Hepatocyte (in vitro differentiated cells): ENCODE measurements around the gene SRC. TPM values are rescaled to one million over a fixed set of nuclear protein-coding genes. Genes with fewer than 3 reads are reported as not detected.
A peak's percentile ranks its signal among the peaks of the same experiment; 100 is the strongest.

ENCODE experiments used
- DNase-seq: peaks from one replicate; pipeline ENCODE4 v3.0.0-alpha.2; 2016; ENCODE audit warnings: low spot score
- H2AFZ ChIP-seq: fragments of 200-600 bp; sonication (generic); 2 replicates; pipeline ENCODE4 v1.6.0; 2016; ENCODE audit warnings: antibody characterized with exemption, mild to moderate bottlenecking
- H3K27ac ChIP-seq: fragments of 200-600 bp; sonication (generic); 2 replicates; pipeline ENCODE4 v1.5.1; 2016; ENCODE audit warnings: mild to moderate bottlenecking
- H3K27me3 ChIP-seq: fragments of 200-600 bp; sonication (generic); 2 replicates; pipeline ENCODE4 v1.6.1; 2016
- H3K36me3 ChIP-seq: fragments of 200-600 bp; sonication (generic); replicated peaks from 2 replicates; pipeline ENCODE4 v1.5.1; 2016; ENCODE audit warnings: low read depth; ENCODE audit not compliant: insufficient read depth
- H3K4me1 ChIP-seq: fragments of 200-600 bp; sonication (generic); 2 replicates; pipeline ENCODE4 v1.5.1; 2016; ENCODE audit warnings: mild to moderate bottlenecking, moderate library complexity; ENCODE audit not compliant: insufficient read depth
- H3K4me2 ChIP-seq: fragments of 200-600 bp; sonication (generic); 2 replicates; pipeline ENCODE4 v1.6.0; 2016
- H3K4me3 ChIP-seq: fragments of 200-600 bp; sonication (generic); 2 replicates; pipeline ENCODE4 v1.5.1; 2016; ENCODE audit warnings: mild to moderate bottlenecking
- H3K79me2 ChIP-seq: fragments of 200-600 bp; sonication (generic); 2 replicates; pipeline ENCODE4 v1.6.0; 2017; ENCODE audit warnings: mild to moderate bottlenecking
- H3K9me2 ChIP-seq: fragments of 200-600 bp; sonication (generic); replicated peaks from 2 replicates; pipeline ENCODE4 v1.6.0; 2017; ENCODE audit warnings: mild to moderate bottlenecking; ENCODE audit not compliant: insufficient read depth
- H3K9me3 ChIP-seq: fragments of 200-600 bp; sonication (generic); 2 replicates; pipeline ENCODE4 v1.5.1; 2016; ENCODE audit warnings: low read depth, mild to moderate bottlenecking
- H4K20me1 ChIP-seq: fragments of 200-600 bp; sonication (generic); 2 replicates; pipeline ENCODE4 v1.6.0; 2016; ENCODE audit warnings: mild to moderate bottlenecking; ENCODE audit not compliant: insufficient read depth, poor library complexity, severe bottlenecking
- EZH2 ChIP-seq: fragments of 200-600 bp; sonication (generic); IDR thresholded peaks from 2 replicates; pipeline ENCODE4 v1.6.1; 2016; ENCODE audit warnings: antibody characterized with exemption, mild to moderate bottlenecking, borderline replicate concordance
- EZH2phosphoT487 ChIP-seq: fragments of 200-600 bp; sonication (generic); IDR thresholded peaks from one replicate; pipeline ENCODE4 v1.6.1; 2018; ENCODE audit warnings: antibody characterized with exemption, mild to moderate bottlenecking, low read depth, moderate library complexity; ENCODE audit not compliant: unreplicated experiment, severe bottlenecking
- WGBS: methylation state at CpG from one replicate; pipeline ENCODE4 v1.1.6; 2016; ENCODE audit warnings: low lambda C conversion rate; ENCODE audit errors: missing lambda C conversion rate; 5-methylcytosine and 5-hydroxymethylcytosine counted together
- polyA plus RNA-seq: library from polyadenylated mRNA; unstranded; fragments of >200 nt; fragmentation: Nextera tagmentation; extraction: Ambion mirVana; gene quantifications from 2 replicates; pipeline ENCODE4 v1.2.1, GENCODE V29; 2016
- total RNA-seq: library from RNA; depleted of rRNA; stranded (reverse); fragments of >200 nt; gene quantifications from 2 replicates; pipeline ENCODE4 v1.2.3, GENCODE V29; 2014
- TF ChIP-seq, protein P1 (sequence below): fragments of 200-600 bp; sonication (generic); IDR thresholded peaks from 2 replicates; pipeline ENCODE4 v1.5.1; 2016; ENCODE audit warnings: antibody characterized with exemption, mild to moderate bottlenecking; ENCODE audit not compliant: poor library complexity

SRC gene
- total and polyA plus RNA-seq, 2 experiments from 2014 or later: 55.1 to 69.8 TPM

DNA sequence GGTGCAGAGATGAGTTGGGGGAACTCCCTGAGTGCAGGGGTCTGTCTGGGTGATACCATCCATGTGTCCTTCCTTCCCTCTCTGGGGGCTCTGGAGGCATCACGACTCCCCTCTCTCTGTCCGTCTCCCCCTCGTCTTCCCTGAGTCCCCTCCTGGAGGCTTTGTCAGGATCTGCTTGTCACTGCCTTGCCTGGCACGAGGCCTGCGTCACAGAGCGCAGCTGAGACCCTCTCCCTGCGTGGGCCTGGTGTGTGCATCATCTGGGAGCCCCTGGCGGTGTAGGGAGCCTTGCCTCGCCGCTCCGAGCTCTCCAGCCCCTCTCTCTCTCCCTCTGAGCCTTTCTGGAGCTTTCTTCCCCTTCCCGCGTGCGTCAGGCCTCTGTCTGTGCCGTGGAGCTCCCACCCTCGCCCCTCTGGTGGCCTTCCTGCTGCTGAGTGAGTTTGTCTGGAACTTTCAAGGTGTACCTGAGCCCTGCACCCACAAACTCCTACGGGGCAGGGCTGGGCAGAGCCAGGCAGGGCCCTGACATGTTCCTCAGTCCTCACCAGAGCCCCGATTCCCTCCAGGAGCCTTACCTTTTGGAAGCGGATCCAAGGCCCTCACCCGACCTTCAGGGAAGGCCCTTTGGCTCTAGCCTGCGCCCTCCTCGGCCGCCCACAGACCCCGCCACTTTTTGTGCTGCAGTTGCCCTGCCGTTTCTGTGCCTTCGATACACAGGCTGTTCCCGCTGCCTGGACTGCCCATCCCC, 70.3 kb downstream of the SRC start:
- Histone ChIP-seq H3K4me1 (peaks cover 34% of the 10 kb centered on the region), H4K20me1 (no peaks in the 10 kb centered on the region), H3K9me2 (no peaks in the 10 kb centered on the region), H3K4me2 (no peak overlapping the region), H2AFZ (no peak overlapping the region), H3K79me2 (no peaks in the 10 kb centered on the region), H3K27me3 (peaks cover 22% of the 10 kb centered on the region), H3K27ac (no peak overlapping the region), H3K4me3 (no peak overlapping the region), H3K9me3 (no peaks in the 10 kb centered on the region), H3K36me3 (no peaks in the 10 kb centered on the region)
- TF ChIP-seq EZH2phosphoT487 (no peak), EZH2 (no peak)
- TF ChIP-seq, protein P1, sequence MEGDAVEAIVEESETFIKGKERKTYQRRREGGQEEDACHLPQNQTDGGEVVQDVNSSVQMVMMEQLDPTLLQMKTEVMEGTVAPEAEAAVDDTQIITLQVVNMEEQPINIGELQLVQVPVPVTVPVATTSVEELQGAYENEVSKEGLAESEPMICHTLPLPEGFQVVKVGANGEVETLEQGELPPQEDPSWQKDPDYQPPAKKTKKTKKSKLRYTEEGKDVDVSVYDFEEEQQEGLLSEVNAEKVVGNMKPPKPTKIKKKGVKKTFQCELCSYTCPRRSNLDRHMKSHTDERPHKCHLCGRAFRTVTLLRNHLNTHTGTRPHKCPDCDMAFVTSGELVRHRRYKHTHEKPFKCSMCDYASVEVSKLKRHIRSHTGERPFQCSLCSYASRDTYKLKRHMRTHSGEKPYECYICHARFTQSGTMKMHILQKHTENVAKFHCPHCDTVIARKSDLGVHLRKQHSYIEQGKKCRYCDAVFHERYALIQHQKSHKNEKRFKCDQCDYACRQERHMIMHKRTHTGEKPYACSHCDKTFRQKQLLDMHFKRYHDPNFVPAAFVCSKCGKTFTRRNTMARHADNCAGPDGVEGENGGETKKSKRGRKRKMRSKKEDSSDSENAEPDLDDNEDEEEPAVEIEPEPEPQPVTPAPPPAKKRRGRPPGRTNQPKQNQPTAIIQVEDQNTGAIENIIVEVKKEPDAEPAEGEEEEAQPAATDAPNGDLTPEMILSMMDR: no peak
- DNase-seq: no peak
- WGBS: 89% methylated on average over 24 of the region's 27 CpGs

DNA sequence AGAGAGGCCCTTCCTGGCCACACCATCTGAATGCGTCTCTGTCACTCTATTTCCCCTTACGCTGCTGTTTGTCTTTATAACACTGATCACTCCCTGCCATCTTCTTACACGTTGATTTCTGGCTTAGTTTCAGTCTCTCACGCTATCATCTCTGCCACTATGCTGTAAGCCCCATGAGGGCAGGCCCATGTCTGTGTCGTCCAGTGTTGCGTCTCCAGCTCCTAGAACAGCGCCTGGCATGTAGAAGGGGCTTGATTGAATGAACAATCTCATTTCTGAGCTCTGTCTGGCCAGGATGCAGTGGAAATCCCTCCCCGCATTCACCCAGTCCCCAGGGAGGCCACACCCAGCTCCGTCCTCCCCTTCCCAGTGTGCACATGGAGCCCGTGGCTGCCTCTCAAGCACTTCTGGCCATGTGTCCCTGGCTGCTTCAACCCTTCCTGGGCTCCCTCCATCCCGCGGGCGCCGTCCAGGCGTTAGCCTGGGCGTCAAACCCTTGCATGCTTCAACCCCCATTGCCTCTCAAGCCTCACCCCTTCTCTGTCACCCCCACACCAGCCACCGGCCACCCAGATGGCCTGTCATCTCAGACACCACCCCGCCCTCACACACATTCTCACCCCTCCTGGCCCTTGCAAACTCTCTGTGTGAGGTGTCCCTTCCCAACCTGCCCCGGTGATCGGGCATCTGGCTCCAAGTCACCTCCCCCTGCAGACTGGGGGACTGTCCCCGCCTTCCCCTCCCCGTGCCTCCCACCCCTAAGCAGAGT, 71.1 kb downstream of the SRC start:
- no peaks in the 10 kb centered on the region for H3K36me3 ChIP-seq
- no peak overlapping the region for H3K27ac ChIP-seq
- H3K4me2 ChIP-seq: no peak overlapping the region
- H2AFZ ChIP-seq: no peak overlapping the region
- peaks cover 31% of the 10 kb centered on the region for H3K4me1 ChIP-seq
- no peaks in the 10 kb centered on the region for H3K9me2 ChIP-seq
- no peaks in the 10 kb centered on the region for H4K20me1 ChIP-seq
- DNase-seq: no peak
- no peak overlapping the region for H3K4me3 ChIP-seq
- no peaks in the 10 kb centered on the region for H3K79me2 ChIP-seq
- WGBS: 89% methylated on average over 22 of the region's 22 CpGs
- H3K9me3 ChIP-seq: no peaks in the 10 kb centered on the region
- TF ChIP-seq EZH2phosphoT487: no peak
- no peak for TF ChIP-seq EZH2
- TF ChIP-seq, protein P1: no peak
- peaks cover 22% of the 10 kb centered on the region for H3K27me3 ChIP-seq

DNA sequence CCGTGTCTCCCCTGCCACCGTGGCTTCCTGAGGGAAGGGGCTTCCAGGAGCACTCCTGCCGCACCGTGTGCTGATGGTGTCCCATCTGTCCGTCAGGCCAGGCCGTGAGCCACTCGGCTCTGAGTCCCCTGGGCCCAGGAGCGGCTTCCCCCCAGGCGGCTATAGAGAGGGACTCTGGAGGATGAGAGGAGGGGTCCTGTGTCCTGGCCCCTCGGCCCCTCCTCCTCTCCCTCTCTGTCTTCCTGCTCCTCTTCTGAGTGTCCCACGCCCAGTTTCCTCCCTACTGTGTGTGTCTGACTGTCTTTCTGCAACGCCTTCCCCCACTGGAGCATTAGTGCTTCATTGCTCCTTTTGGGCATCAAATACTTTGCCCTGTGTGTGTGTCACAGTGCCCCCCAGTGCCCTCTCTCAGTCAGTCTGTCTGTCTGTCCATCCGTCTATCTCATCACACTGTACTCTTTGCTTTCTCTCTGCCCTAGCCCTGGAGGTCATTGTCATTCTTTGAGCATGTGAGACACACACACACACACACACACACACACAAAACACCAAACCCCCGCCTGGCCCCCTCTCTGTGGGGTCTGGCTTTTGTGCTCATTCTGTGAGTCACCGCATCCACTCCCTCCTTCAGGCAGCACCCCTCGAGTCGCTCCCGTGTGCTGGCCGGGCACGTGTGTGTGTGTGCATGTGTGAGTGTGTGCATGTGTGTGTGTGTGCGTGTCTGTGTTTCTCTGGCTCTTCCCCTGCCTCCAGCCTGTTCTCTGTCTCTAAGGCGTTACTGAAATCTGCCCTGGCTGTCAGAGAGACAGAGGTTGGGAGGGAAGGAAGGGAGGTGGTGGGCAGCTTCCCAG, 71.9 kb downstream of the SRC start:
- TF ChIP-seq, protein P1: no peak
- TF ChIP-seq EZH2phosphoT487 (no peak), EZH2 (no peak)
- H3K27me3 ChIP-seq: peaks cover 22% of the 10 kb centered on the region
- peaks cover 25% of the 10 kb centered on the region for H3K4me1 ChIP-seq
- no peaks in the 10 kb centered on the region for H3K9me3 ChIP-seq
- DNase-seq: peak; percentile 43
- no peaks in the 10 kb centered on the region for H3K9me2 ChIP-seq
- no peaks in the 10 kb centered on the region for H3K79me2 ChIP-seq
- no peaks in the 10 kb centered on the region for H3K36me3 ChIP-seq
- no peak overlapping the region for H3K4me3 ChIP-seq
- H2AFZ ChIP-seq: no peak overlapping the region
- no peak overlapping the region for H3K4me2 ChIP-seq
- WGBS: 67% methylated on average over 22 of the region's 22 CpGs
- H3K27ac ChIP-seq: no peak overlapping the region
- no peaks in the 10 kb centered on the region for H4K20me1 ChIP-seq
